ENCODE results near the gene FCHSD2. TPM values are rescaled to one million over a fixed set of nuclear protein-coding genes. Genes with fewer than 3 reads are reported as not detected.
A peak's percentile ranks its signal among the peaks of the same experiment; 100 is the strongest.

The FCHSD2 gene
- total RNA-seq, 1 donor from 2014 or later, result 18.9 TPM

GRCh38 chr11:72814286-72815109 is 327.6 kb downstream of the FCHSD2 start, which contains the start of gene ATG16L2:
ATG16L2 (plus strand) TSS chr11:72814411; CDS start chr11:72814446, 35 bp downstream.
- no peaks in the 10 kb centered on the region for H4K20me1 ChIP-seq (ENCODE audit: insufficient read depth, low read length)
- TF ChIP-seq CTCF (IDR thresholded peaks at IDR 0.05; ENCODE audit: insufficient read depth, low read depth, low read length) (no peak), EZH2 (IDR thresholded peaks at IDR 0.05; ENCODE audit: insufficient read depth, low read length) (no peak)
- H3K9ac ChIP-seq (ENCODE audit: low read length), result peak within 1 kb of the TSS; percentile 93
- Mint-ChIP-seq H3K9me3 (ENCODE audit: unreplicated experiment) (peaks cover 2% of the 10 kb centered on the region), H3K4me3 (ENCODE audit: unreplicated experiment) (peak within 1 kb of the TSS; percentile 97), H3K27ac (ENCODE audit: unreplicated experiment) (peak within 1 kb of the TSS; percentile 95), H3K4me1 (ENCODE audit: low read depth, unreplicated experiment) (peaks cover 22% of the 10 kb centered on the region), H3K27me3 (ENCODE audit: low read depth, unreplicated experiment) (peaks cover 2% of the 10 kb centered on the region), H3K36me3 (ENCODE audit: low read depth, unreplicated experiment) (peaks cover 13% of the 10 kb centered on the region)
- FAIRE-seq (no peak), DNase-seq (ENCODE audit: low read depth) (peak; percentile 63)
- no peaks in the 10 kb centered on the region for H3K9me3 ChIP-seq (ENCODE audit: insufficient read depth, low read depth, low read length)
- H3K4me3 ChIP-seq (ENCODE audit: insufficient read depth, low read depth, low read length), result peak within 1 kb of the TSS; percentile 78
- peaks cover 3% of the 10 kb centered on the region for H3K36me3 ChIP-seq (ENCODE audit: insufficient read depth, low read length)
- peaks cover 17% of the 10 kb centered on the region for H3K79me2 ChIP-seq (ENCODE audit: insufficient read depth, low read length)
- peak within 1 kb of the TSS; percentile 96 for H3K27ac ChIP-seq (ENCODE audit: low read depth, low read length)
- peak within 1 kb of the TSS; percentile 97 for H3K4me2 ChIP-seq (ENCODE audit: low read length)
- H3K4me1 ChIP-seq (ENCODE audit: insufficient read depth, low read length), result peaks cover 35% of the 10 kb centered on the region
- H2AFZ ChIP-seq (ENCODE audit: low read depth, low read length), result peak within 1 kb of the TSS; percentile 99
- no peaks in the 10 kb centered on the region for H3K27me3 ChIP-seq (ENCODE audit: insufficient read depth, low read length)

- Mint-ChIP-seq H3K4me1 (ENCODE audit: low read depth, unreplicated experiment) (peaks cover 22% of the 10 kb centered on the region), H3K4me3 (ENCODE audit: unreplicated experiment) (peak overlapping the region; percentile 90), H3K27me3 (ENCODE audit: low read depth, unreplicated experiment) (peaks cover 2% of the 10 kb centered on the region), H3K27ac (ENCODE audit: unreplicated experiment) (peak overlapping the region; percentile 95), H3K36me3 (ENCODE audit: low read depth, unreplicated experiment) (peaks cover 11% of the 10 kb centered on the region), H3K9me3 (ENCODE audit: unreplicated experiment) (peaks cover 2% of the 10 kb centered on the region)
- Histone ChIP-seq H3K36me3 (ENCODE audit: insufficient read depth, low read length) (peaks cover under 1% of the 10 kb centered on the region), H3K27me3 (ENCODE audit: insufficient read depth, low read length) (no peaks in the 10 kb centered on the region), H3K9me3 (ENCODE audit: insufficient read depth, low read depth, low read length) (no peaks in the 10 kb centered on the region), H3K4me2 (ENCODE audit: low read length) (peak overlapping the region; percentile 97), H3K27ac (ENCODE audit: low read depth, low read length) (peak overlapping the region; percentile 96), H3K4me3 (ENCODE audit: insufficient read depth, low read depth, low read length) (peak overlapping the region; percentile 78), H3K79me2 (ENCODE audit: insufficient read depth, low read length) (peaks cover 17% of the 10 kb centered on the region), H2AFZ (ENCODE audit: low read depth, low read length) (peak overlapping the region; percentile 99), H4K20me1 (ENCODE audit: insufficient read depth, low read length) (no peaks in the 10 kb centered on the region), H3K9ac (ENCODE audit: low read length) (peak overlapping the region; percentile 93), H3K4me1 (ENCODE audit: insufficient read depth, low read length) (peaks cover 35% of the 10 kb centered on the region)
- DNase-seq (ENCODE audit: low read depth) (no peak), FAIRE-seq (no peak)
- TF ChIP-seq CTCF (IDR thresholded peaks at IDR 0.05; ENCODE audit: insufficient read depth, low read depth, low read length) (no peak), EZH2 (IDR thresholded peaks at IDR 0.05; ENCODE audit: insufficient read depth, low read length) (no peak)
Measured at GRCh38 chr11:72813740-72814285, 328.3 kb downstream of the FCHSD2 start.

Measured in astrocyte (in vitro differentiated cells and primary cell).